Measurements from ENCODE around the gene GAS2L2. TPM values are rescaled to one million over a fixed set of nuclear protein-coding genes. Genes with fewer than 3 reads are reported as not detected.

The GAS2L2 gene
- total and polyA plus RNA-seq, 2 experiments from 2014 or later: 0.06 TPM; not detected in 1

- H3K27me3 ChIP-seq (ENCODE audit: insufficient read depth): peaks cover 13% of the 10 kb centered on the region
- H3K9me2 ChIP-seq (ENCODE audit: insufficient read depth): no peaks in the 10 kb centered on the region
- DNase-seq (ENCODE audit: low spot score): no peak
- no peak overlapping the region for H3K4me2 ChIP-seq
- Mint-ChIP-seq H3K9me3 (no peaks in the 10 kb centered on the region), H3K36me3 (ENCODE audit: low read depth) (peaks cover 20% of the 10 kb centered on the region), H3K27ac (no peak overlapping the region), H3K4me3 (no peak overlapping the region), H3K4me1 (peaks cover 41% of the 10 kb centered on the region), H3K27me3 (ENCODE audit: insufficient read depth, low read depth, poor library complexity) (peaks cover 13% of the 10 kb centered on the region)
- no peak overlapping the region for H3K4me3 ChIP-seq
- H3K27ac ChIP-seq (ENCODE audit: low read depth): no peak overlapping the region
- H3F3A ChIP-seq (replicated peaks; ENCODE audit: low read depth): 0 out of 2 replicates have a peak, but pooled peaks cover 3% of the 10 kb centered on the region
- H3K36me3 ChIP-seq (ENCODE audit: insufficient read depth): peaks cover 10% of the 10 kb centered on the region
- peaks cover 31% of the 10 kb centered on the region for H3K4me1 ChIP-seq (ENCODE audit: insufficient read depth)
- no peak for TF ChIP-seq EZH2 (IDR thresholded peaks at IDR 0.05; ENCODE audit: low read depth, unreplicated experiment)
- TF ChIP-seq NANOG (IDR thresholded peaks at IDR 0.05; ENCODE audit: borderline replicate concordance): no peak
- no peaks in the 10 kb centered on the region for H3K79me2 ChIP-seq (replicated peaks; ENCODE audit: insufficient read depth)
- no peak overlapping the region for H2AFZ ChIP-seq
- no peak for ATAC-seq
- H4K20me1 ChIP-seq (replicated peaks; ENCODE audit: insufficient read depth): no peaks in the 10 kb centered on the region; the same call in 1 of the 2 replicates
Measured at GRCh38 chr17:35728551-35728950, 24.5 kb downstream of the GAS2L2 start.

- no peak overlapping the region for H2AFZ ChIP-seq
- H3K27me3 Mint-ChIP-seq (ENCODE audit: insufficient read depth, low read depth, poor library complexity): peaks cover 13% of the 10 kb centered on the region
- peaks cover 21% of the 10 kb centered on the region for H3K36me3 Mint-ChIP-seq (ENCODE audit: low read depth)
- DNase-seq (ENCODE audit: low spot score): no peak
- 0 out of 2 replicates have a peak, but pooled peaks cover 3% of the 10 kb centered on the region for H3F3A ChIP-seq (replicated peaks; ENCODE audit: low read depth)
- no peak overlapping the region for H3K4me3 Mint-ChIP-seq
- peaks cover 27% of the 10 kb centered on the region for H3K4me1 ChIP-seq (ENCODE audit: insufficient read depth)
- no peaks in the 10 kb centered on the region for H3K9me2 ChIP-seq (ENCODE audit: insufficient read depth)
- no peak overlapping the region for H3K4me3 ChIP-seq
- H3K9me3 Mint-ChIP-seq: no peaks in the 10 kb centered on the region
- peaks cover 11% of the 10 kb centered on the region for H3K36me3 ChIP-seq (ENCODE audit: insufficient read depth)
- peaks cover 11% of the 10 kb centered on the region for H3K27me3 ChIP-seq (ENCODE audit: insufficient read depth)
- H3K4me2 ChIP-seq: no peak overlapping the region
- H3K27ac ChIP-seq (ENCODE audit: low read depth): no peak overlapping the region
- peaks cover 39% of the 10 kb centered on the region for H3K4me1 Mint-ChIP-seq
- TF ChIP-seq ETS1 (IDR thresholded peaks at IDR 0.05): no peak
- no peak for TF ChIP-seq ZNF114 (CRISPR knock-in tag; IDR thresholded peaks at IDR 0.05)
- TF ChIP-seq REST (IDR thresholded peaks at IDR 0.05; ENCODE audit: unreplicated experiment): no peak
- no peak for TF ChIP-seq CTCF (conservative IDR thresholded peaks at IDR 0.05; ENCODE audit: low read depth in 2 of 2)
- no peak overlapping the region for H3K27ac Mint-ChIP-seq
- ATAC-seq: no peak
- no peaks in the 10 kb centered on the region; the same call in 1 of the 2 replicates for H4K20me1 ChIP-seq (replicated peaks; ENCODE audit: insufficient read depth)
- H3K79me2 ChIP-seq (replicated peaks; ENCODE audit: insufficient read depth): no peaks in the 10 kb centered on the region
Measured at GRCh38 chr17:35727635-35728034, 25.4 kb downstream of the GAS2L2 start.

Data from GM23338 (cell line).